Fibroblast of lung (primary cell): ENCODE data around the gene CRYGA. TPM values are rescaled to one million over a fixed set of nuclear protein-coding genes. Genes with fewer than 3 reads are reported as not detected.

Source experiments
- DNase-seq, 2 donors: peaks; one replicate each; pipeline versions ENCODE4 v3.0.0 to v3.0.0-alpha.2; 2010; ENCODE audit warnings: low read depth in 2 of 2
- H2AFZ ChIP-seq: 2 replicates; pipeline ENCODE4 v1.5.1; 2012; ENCODE audit warnings: low read length, control low read depth, inconsistent platforms
- H3K27ac ChIP-seq: 2 replicates; pipeline ENCODE4 v1.5.1; 2011; ENCODE audit warnings: low read length, control low read depth; ENCODE audit not compliant: insufficient read depth
- H3K27me3 ChIP-seq: 2 replicates; pipeline ENCODE4 v1.5.1; 2011; ENCODE audit warnings: mild to moderate bottlenecking, low read length; ENCODE audit not compliant: control insufficient read depth, insufficient read depth
- H3K36me3 ChIP-seq: 2 replicates; pipeline ENCODE4 v1.5.1; 2011; ENCODE audit warnings: low read length; ENCODE audit not compliant: control insufficient read depth, insufficient read depth
- H3K4me1 ChIP-seq: 2 replicates; pipeline ENCODE4 v1.5.1; 2011; ENCODE audit warnings: low read length; ENCODE audit not compliant: control insufficient read depth, insufficient read depth; ENCODE audit errors: extremely low read depth
- H3K4me2 ChIP-seq: 2 replicates; pipeline ENCODE4 v1.5.1; 2011; ENCODE audit warnings: low read length, control low read depth; ENCODE audit not compliant: insufficient read depth; ENCODE audit errors: extremely low read depth
- H3K4me3 ChIP-seq, 4 experiments: fragments of 200-600 bp in 1 of 4; sonication (generic) in 1 of 4; replicated peaks in 1 of 4; 2 replicates each; pipeline ENCODE4 v1.5.1; 2011 to 2016; ENCODE audit warnings: low read length in 4 of 4, low read depth in 3 of 4, mild to moderate bottlenecking in 3 of 4, control low read depth in 2 of 4, inconsistent platforms in 1 of 4, mixed read lengths in 1 of 4; ENCODE audit not compliant: insufficient read depth in 1 of 4; ENCODE audit errors: control extremely low read depth in 1 of 4
- H3K79me2 ChIP-seq: 2 replicates; pipeline ENCODE4 v1.5.1; 2012; ENCODE audit warnings: mild to moderate bottlenecking, low read length, inconsistent platforms; ENCODE audit not compliant: control insufficient read depth, insufficient read depth
- H3K9ac ChIP-seq: 2 replicates; pipeline ENCODE4 v1.5.1; 2011; ENCODE audit warnings: mild to moderate bottlenecking, low read length, control low read depth; ENCODE audit not compliant: insufficient read depth
- H3K9me3 ChIP-seq: 2 replicates; pipeline ENCODE4 v1.5.1; 2012; ENCODE audit warnings: low read depth, low read length; ENCODE audit not compliant: control insufficient read depth, insufficient read depth
- H4K20me1 ChIP-seq: 2 replicates; pipeline ENCODE4 v1.5.1; 2011; ENCODE audit warnings: low read length; ENCODE audit not compliant: control insufficient read depth, insufficient read depth; ENCODE audit errors: extremely low read depth
- CTCF ChIP-seq, 2 donors: IDR thresholded peaks in 1 of 2; conservative IDR thresholded peaks in 1 of 2; 1 replicate in 1 of 2; 2 replicates in 1 of 2; pipeline ENCODE4 v1.5.1; 2011 to 2012; ENCODE audit warnings: low read length in 2 of 2, control low read depth in 1 of 2, inconsistent platforms in 1 of 2, low read depth in 1 of 2, mild to moderate bottlenecking in 1 of 2
- EZH2 ChIP-seq: IDR thresholded peaks from 2 replicates; pipeline ENCODE4 v1.5.1; 2012; ENCODE audit warnings: low read length, control low read depth, mild to moderate bottlenecking; ENCODE audit errors: missing control alignments
- polyA plus RNA-seq, 2 donors: library from polyadenylated mRNA; depleted of rRNA in 1 of 2; stranded (reverse) in 1 of 2; unstranded in 1 of 2; fragments of >200 nt; gene quantifications; 2 replicates each; pipeline ENCODE4 v1.2.1, GENCODE V29; 2011 to 2012; ENCODE audit warnings: missing spikeins in 1 of 2
- total RNA-seq: library from RNA; depleted of rRNA; stranded (reverse); fragments of >200 nt; gene quantifications from 2 replicates; pipeline ENCODE4 v1.2.1, GENCODE V29; 2014

The CRYGA gene
- total and polyA plus RNA-seq, 2 donors (not counting 1 experiment from before 2014, with no cell fraction given), result not detected

- Histone ChIP-seq H4K20me1 (no peaks in the 10 kb centered on the region), H2AFZ (no peak overlapping the region), H3K9me3 (no peaks in the 10 kb centered on the region), H3K4me2 (no peak overlapping the region), H3K9ac (no peak overlapping the region), H3K4me3 (no peak overlapping the region), H3K4me1 (no peaks in the 10 kb centered on the region), H3K27ac (no peak overlapping the region), H3K79me2 (no peaks in the 10 kb centered on the region), H3K36me3 (no peaks in the 10 kb centered on the region), H3K27me3 (no peaks in the 10 kb centered on the region)
- DNase-seq, result no peak
- TF ChIP-seq EZH2 (no peak), CTCF (conservative IDR thresholded peaks at IDR 0.05 in 1 of 2, IDR thresholded peaks at IDR 0.05 in 1 of 2; ENCODE audit: low read depth in 1 of 2, low read length in 2 of 2) (no peak)
These were observed 20.1 kb upstream of the CRYGA start for GRCh38 chr2:208183526-208183925.

GRCh38 chr2:208182835-208183234 is 19.4 kb upstream of the CRYGA start:
- DNase-seq, result peak in 1 of 2 donors; percentile 8
- H4K20me1 ChIP-seq, result no peaks in the 10 kb centered on the region
- no peak overlapping the region for H3K4me2 ChIP-seq
- H3K79me2 ChIP-seq, result no peaks in the 10 kb centered on the region
- H3K9me3 ChIP-seq, result no peaks in the 10 kb centered on the region
- H3K27ac ChIP-seq, result no peak overlapping the region
- H3K9ac ChIP-seq, result no peak overlapping the region
- no peak overlapping the region for H3K4me3 ChIP-seq
- no peaks in the 10 kb centered on the region for H3K4me1 ChIP-seq
- no peak for TF ChIP-seq EZH2
- no peak for TF ChIP-seq CTCF (conservative IDR thresholded peaks at IDR 0.05 in 1 of 2, IDR thresholded peaks at IDR 0.05 in 1 of 2; ENCODE audit: low read depth in 1 of 2, low read length in 2 of 2)
- H3K36me3 ChIP-seq, result no peaks in the 10 kb centered on the region
- H2AFZ ChIP-seq, result no peak overlapping the region
- no peaks in the 10 kb centered on the region for H3K27me3 ChIP-seq

- Histone ChIP-seq H3K79me2 (no peaks in the 10 kb centered on the region), H3K4me3 (no peak overlapping the region), H4K20me1 (no peaks in the 10 kb centered on the region), H3K4me1 (no peaks in the 10 kb centered on the region), H2AFZ (no peak overlapping the region), H3K9ac (no peak overlapping the region), H3K36me3 (no peaks in the 10 kb centered on the region), H3K27ac (no peak overlapping the region), H3K4me2 (no peak overlapping the region), H3K9me3 (no peaks in the 10 kb centered on the region), H3K27me3 (no peaks in the 10 kb centered on the region)
- TF ChIP-seq CTCF (conservative IDR thresholded peaks at IDR 0.05 in 1 of 2, IDR thresholded peaks at IDR 0.05 in 1 of 2; ENCODE audit: low read depth in 1 of 2, low read length in 2 of 2) (no peak), EZH2 (no peak)
- DNase-seq, result peak in 1 of 2 donors; percentile 13
These were observed 15.7 kb upstream of the CRYGA start for GRCh38 chr2:208179028-208179609.
